ENCODE data around the gene CDIPT.

The CDIPT gene

GRCh38 chr16:29850998-29851397, 12.0 kb downstream of the CDIPT start:
- Histone ChIP-seq H3K36me3 (ENCODE audit: low read depth) (peaks cover 18% of the 10 kb centered on the region), H3K27me3 (ENCODE audit: insufficient read depth, poor library complexity, severe bottlenecking) (no peaks in the 10 kb centered on the region), H3K4me3 (ENCODE audit: severe bottlenecking) (no peak overlapping the region), H3K4me1 (ENCODE audit: insufficient read depth, poor library complexity, severe bottlenecking) (no peaks in the 10 kb centered on the region), H3K27ac (ENCODE audit: poor library complexity, severe bottlenecking) (no peak overlapping the region), H3K9me3 (ENCODE audit: severe bottlenecking) (no peaks in the 10 kb centered on the region)
- TF ChIP-seq CTCF (IDR thresholded peaks at IDR 0.05; ENCODE audit: poor library complexity, severe bottlenecking), result no peak
- ATAC-seq (ENCODE audit: low read depth) (no peak), DNase-seq (ENCODE audit: low spot score) (no peak)

GRCh38 chr16:29849505-29849904, 13.5 kb downstream of the CDIPT start:
- Histone ChIP-seq H3K4me3 (ENCODE audit: severe bottlenecking) (no peak overlapping the region), H3K36me3 (ENCODE audit: low read depth) (peaks cover 23% of the 10 kb centered on the region), H3K9me3 (ENCODE audit: severe bottlenecking) (no peaks in the 10 kb centered on the region), H3K27ac (ENCODE audit: poor library complexity, severe bottlenecking) (no peak overlapping the region), H3K4me1 (ENCODE audit: insufficient read depth, poor library complexity, severe bottlenecking) (no peaks in the 10 kb centered on the region), H3K27me3 (ENCODE audit: insufficient read depth, poor library complexity, severe bottlenecking) (no peaks in the 10 kb centered on the region)
- no peak for TF ChIP-seq CTCF (IDR thresholded peaks at IDR 0.05; ENCODE audit: poor library complexity, severe bottlenecking)
- no peak for ATAC-seq (ENCODE audit: low read depth)
- no peak for DNase-seq (ENCODE audit: low spot score)

- TF ChIP-seq CTCF (IDR thresholded peaks at IDR 0.05; ENCODE audit: poor library complexity, severe bottlenecking), result peak; percentile 72
- ATAC-seq (ENCODE audit: low read depth) (peak; percentile 61), DNase-seq (ENCODE audit: low spot score) (no peak)
- Histone ChIP-seq H3K27me3 (ENCODE audit: insufficient read depth, poor library complexity, severe bottlenecking) (no peaks in the 10 kb centered on the region), H3K9me3 (ENCODE audit: severe bottlenecking) (no peaks in the 10 kb centered on the region), H3K4me3 (ENCODE audit: severe bottlenecking) (no peak overlapping the region), H3K27ac (ENCODE audit: poor library complexity, severe bottlenecking) (no peak overlapping the region), H3K4me1 (ENCODE audit: insufficient read depth, poor library complexity, severe bottlenecking) (no peaks in the 10 kb centered on the region), H3K36me3 (ENCODE audit: low read depth) (peaks cover 23% of the 10 kb centered on the region)
Observed at GRCh38 chr16:29848420-29849297, 14.4 kb downstream of the CDIPT start.

- Histone ChIP-seq H3K4me3 (ENCODE audit: severe bottlenecking) (no peak overlapping the region), H3K9me3 (ENCODE audit: severe bottlenecking) (no peaks in the 10 kb centered on the region), H3K27ac (ENCODE audit: poor library complexity, severe bottlenecking) (no peak overlapping the region), H3K27me3 (ENCODE audit: insufficient read depth, poor library complexity, severe bottlenecking) (no peaks in the 10 kb centered on the region), H3K36me3 (ENCODE audit: low read depth) (peaks cover 24% of the 10 kb centered on the region), H3K4me1 (ENCODE audit: insufficient read depth, poor library complexity, severe bottlenecking) (no peaks in the 10 kb centered on the region)
- ATAC-seq (ENCODE audit: low read depth) (no peak), DNase-seq (ENCODE audit: low spot score) (no peak)
- TF ChIP-seq CTCF (IDR thresholded peaks at IDR 0.05; ENCODE audit: poor library complexity, severe bottlenecking), result no peak
Observed at GRCh38 chr16:29845656-29846055, 17.4 kb downstream of the CDIPT start.
